Mucosa of stomach (tissue), 1 donor: ENCODE data around the gene BICDL1.

ENCODE experiments used
- H3K27me3 ChIP-seq: one replicate; pipeline ENCODE4 v1.7.0; 2013; ENCODE audit warnings: mild to moderate bottlenecking, low read length; ENCODE audit not compliant: control insufficient read depth, insufficient read depth
- H3K36me3 ChIP-seq: one replicate; pipeline ENCODE4 v1.7.0; 2013; ENCODE audit warnings: low read length; ENCODE audit not compliant: control insufficient read depth, insufficient read depth
- H3K4me1 ChIP-seq: one replicate; pipeline ENCODE4 v1.7.0; 2013; ENCODE audit warnings: mild to moderate bottlenecking, low read length; ENCODE audit not compliant: control insufficient read depth, insufficient read depth
- H3K4me3 ChIP-seq: one replicate; pipeline ENCODE4 v1.7.0; 2013; ENCODE audit warnings: low read length
- H3K9ac ChIP-seq: one replicate; pipeline ENCODE4 v1.7.0; 2013; ENCODE audit warnings: mild to moderate bottlenecking, low read length, moderate library complexity
- H3K9me3 ChIP-seq: one replicate; pipeline ENCODE4 v1.7.0; 2013; ENCODE audit warnings: mild to moderate bottlenecking, low read length, moderate library complexity; ENCODE audit not compliant: control insufficient read depth
- donor health status: Pancreatic carcinoma.

The BICDL1 gene

DNA sequence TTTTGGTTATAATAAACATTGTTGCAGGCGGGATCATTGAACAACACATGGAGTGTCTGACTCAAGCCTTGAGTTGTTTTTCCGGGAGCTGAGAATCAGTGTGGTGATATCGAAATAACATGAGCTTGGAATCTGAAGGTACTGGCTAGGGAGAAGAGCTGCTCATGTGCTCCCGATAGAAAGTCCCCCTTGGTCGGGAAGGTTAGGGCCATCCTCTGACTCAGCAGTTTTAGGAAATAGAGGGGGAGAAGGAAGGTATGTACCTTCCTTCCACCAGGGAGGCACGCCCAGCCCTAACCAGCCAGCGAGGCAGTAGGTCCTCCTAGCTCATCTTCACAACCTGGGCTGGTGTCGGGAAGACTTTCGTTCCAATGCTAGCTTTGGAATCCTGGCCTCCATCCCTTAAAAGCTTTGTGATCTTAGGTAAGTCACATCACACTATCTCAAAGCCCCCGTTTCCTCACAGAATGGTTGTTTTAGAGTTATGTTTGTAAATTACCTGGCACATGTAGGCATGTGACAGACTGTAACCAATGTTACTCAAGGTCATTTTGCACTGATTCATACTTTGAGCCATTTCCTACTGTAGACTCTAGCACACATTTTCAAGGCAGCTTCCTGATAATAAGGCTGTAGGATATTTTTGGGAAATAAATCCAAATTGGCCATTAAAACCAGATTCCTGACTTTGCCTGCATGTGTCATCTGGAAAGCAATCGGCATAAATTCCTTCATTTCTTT lies 129.5 kb downstream of the BICDL1 start:
- Histone ChIP-seq H3K36me3 (no peaks in the 10 kb centered on the region), H3K4me3 (peak overlapping the region; percentile 44), H3K27me3 (no peaks in the 10 kb centered on the region), H3K4me1 (peaks cover 27% of the 10 kb centered on the region), H3K9me3 (no peaks in the 10 kb centered on the region), H3K9ac (peak overlapping the region; percentile 75)

DNA sequence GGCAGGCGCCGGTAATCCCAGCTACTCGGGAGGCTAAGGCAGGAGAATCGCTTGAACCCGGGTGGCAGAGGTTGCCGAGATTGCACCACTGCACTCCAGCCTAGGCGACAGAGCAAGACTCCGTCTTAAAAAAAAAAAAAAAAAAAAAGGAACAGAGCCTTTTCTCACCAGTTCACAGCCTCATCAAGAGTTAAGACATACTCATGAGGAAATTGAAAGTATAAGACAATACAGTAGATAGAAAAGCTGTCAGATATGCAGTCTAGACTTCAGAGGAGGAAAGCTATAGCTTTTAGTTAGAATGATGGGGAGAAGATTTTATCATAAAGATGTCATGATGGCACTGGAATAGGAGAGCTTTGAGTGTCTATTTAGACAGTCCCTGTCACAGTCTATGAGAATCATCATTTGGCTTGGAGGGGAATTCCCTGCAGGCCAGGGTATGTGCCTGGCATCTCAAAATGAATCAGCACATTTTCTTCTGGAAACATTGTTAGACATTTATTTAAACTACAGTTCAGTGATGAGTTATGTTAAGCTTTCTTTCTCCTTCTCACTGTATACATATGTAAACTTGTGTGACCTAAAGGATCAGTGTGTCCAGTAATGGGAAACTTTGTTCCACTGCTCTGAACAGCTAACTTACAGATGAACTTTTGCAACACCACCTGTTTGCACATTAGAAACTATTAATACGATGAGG lies 130.4 kb downstream of the BICDL1 start:
- Histone ChIP-seq H3K9me3 (no peaks in the 10 kb centered on the region), H3K4me3 (no peak overlapping the region), H3K27me3 (no peaks in the 10 kb centered on the region), H3K36me3 (no peaks in the 10 kb centered on the region), H3K4me1 (peaks cover 27% of the 10 kb centered on the region), H3K9ac (no peak overlapping the region)

- no peak overlapping the region for H3K9ac ChIP-seq
- H3K9me3 ChIP-seq, result no peaks in the 10 kb centered on the region
- H3K36me3 ChIP-seq, result no peaks in the 10 kb centered on the region
- H3K4me3 ChIP-seq, result no peak overlapping the region
- H3K4me1 ChIP-seq, result peaks cover 11% of the 10 kb centered on the region
- H3K27me3 ChIP-seq, result no peaks in the 10 kb centered on the region
These were observed 132.3 kb downstream of the BICDL1 start for GRCh38 chr12:120121343-120121742.

DNA sequence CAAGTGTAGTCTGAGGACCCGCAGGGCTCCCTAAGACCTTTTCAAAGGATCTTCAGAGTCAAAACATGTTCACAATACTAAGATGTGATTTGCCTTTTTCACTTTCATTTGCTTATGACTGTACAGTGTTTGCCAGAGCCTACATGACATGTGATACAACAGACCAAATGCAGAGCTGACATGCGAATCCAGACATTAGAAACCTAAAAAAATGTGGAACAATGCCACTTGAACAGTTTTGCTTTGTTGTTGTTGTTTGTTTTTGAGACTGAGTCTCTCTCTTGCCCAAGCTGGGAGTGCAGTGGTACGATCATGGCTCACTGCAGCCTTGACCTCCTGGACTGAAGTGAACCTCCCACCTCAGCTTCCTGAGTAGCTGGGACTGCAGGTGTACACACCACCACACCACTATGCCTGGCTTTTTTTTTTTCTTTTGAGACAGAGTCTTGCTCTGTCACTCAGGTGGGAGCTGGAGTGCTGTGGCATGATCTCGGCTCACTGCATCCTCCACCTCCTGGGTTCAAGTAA lies 132.8 kb downstream of the BICDL1 start:
- Histone ChIP-seq H3K4me1 (peaks cover 11% of the 10 kb centered on the region), H3K36me3 (no peaks in the 10 kb centered on the region), H3K9ac (no peak overlapping the region), H3K4me3 (no peak overlapping the region), H3K9me3 (no peaks in the 10 kb centered on the region), H3K27me3 (no peaks in the 10 kb centered on the region)

DNA sequence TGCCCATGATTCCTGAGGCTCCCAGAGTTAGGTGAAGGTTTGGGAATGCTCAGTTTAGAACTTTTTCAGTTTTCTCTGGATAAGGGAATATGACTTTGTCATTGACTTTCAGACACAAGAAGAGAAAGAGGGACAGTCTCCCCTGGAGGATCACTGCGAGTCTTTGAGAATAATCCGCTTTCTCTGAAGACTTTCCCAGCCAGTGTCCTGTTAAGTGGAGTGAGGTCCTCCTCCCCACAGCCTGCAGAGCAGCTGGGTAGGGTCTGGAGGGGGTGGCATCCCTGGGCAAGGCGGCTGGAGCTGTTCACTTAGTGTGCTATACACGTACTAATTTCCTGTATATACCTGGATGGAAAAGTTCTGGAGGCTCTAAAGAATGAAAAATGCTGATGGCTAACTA lies 136.0 kb downstream of the BICDL1 start:
- H3K9ac ChIP-seq, result no peak overlapping the region
- H3K27me3 ChIP-seq, result no peaks in the 10 kb centered on the region
- H3K4me1 ChIP-seq, result no peaks in the 10 kb centered on the region
- H3K36me3 ChIP-seq, result peaks cover 18% of the 10 kb centered on the region
- no peak overlapping the region for H3K4me3 ChIP-seq
- H3K9me3 ChIP-seq, result no peaks in the 10 kb centered on the region

- Histone ChIP-seq H3K27me3 (no peaks in the 10 kb centered on the region), H3K36me3 (peaks cover 23% of the 10 kb centered on the region), H3K4me1 (peaks cover under 1% of the 10 kb centered on the region), H3K9ac (no peak overlapping the region), H3K4me3 (no peak overlapping the region), H3K9me3 (no peaks in the 10 kb centered on the region)
These were observed 137.0 kb downstream of the BICDL1 start for GRCh38 chr12:120125792-120126634.

GRCh38 chr12:120126635-120127005 lies 137.6 kb downstream of the BICDL1 start:
- Histone ChIP-seq H3K27me3 (no peaks in the 10 kb centered on the region), H3K36me3 (peaks cover 23% of the 10 kb centered on the region), H3K4me3 (no peak overlapping the region), H3K9ac (no peak overlapping the region), H3K9me3 (no peaks in the 10 kb centered on the region), H3K4me1 (peaks cover 7% of the 10 kb centered on the region)

DNA sequence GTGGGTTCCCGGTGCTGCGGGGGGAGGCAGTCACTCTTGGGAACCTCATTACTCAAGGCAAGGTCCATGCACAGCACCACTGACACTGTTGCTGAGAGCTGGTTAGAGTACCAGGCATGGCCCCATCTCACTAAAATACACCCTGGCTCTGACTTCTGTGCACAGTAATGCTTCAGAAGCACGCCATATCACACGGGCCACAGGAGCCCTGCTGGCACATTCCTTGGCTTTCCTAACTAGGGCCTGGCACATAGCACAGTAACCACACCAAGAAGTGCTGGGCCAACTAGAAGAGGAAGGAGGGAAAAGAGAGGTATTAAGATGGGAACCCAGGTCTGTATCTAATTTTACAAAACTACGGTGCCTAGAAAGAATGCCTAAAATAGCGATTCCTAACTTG lies 141.0 kb downstream of the BICDL1 start:
- Histone ChIP-seq H3K4me1 (peaks cover 24% of the 10 kb centered on the region), H3K36me3 (peaks cover 33% of the 10 kb centered on the region), H3K4me3 (no peak overlapping the region), H3K9me3 (no peaks in the 10 kb centered on the region), H3K27me3 (no peaks in the 10 kb centered on the region), H3K9ac (no peak overlapping the region)

DNA sequence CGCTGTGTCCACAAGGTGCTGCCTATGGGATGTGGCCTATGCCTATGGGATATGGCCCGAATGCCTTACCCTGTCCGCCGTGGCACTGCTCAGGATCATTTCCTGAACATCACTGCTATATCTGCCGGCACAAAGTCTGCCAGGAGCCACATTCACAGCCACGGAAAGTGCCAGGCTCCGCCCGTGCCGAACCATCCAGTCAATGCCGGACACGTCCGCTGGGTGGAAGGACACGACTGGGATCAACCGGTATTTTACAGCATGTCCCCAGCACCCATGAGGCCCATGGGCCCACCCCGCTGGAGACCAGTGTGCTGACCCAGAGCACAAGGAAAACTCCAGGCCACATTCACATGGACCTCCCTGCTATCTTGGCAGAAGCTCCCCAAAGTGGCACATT lies 142.1 kb downstream of the BICDL1 start:
- peaks cover 24% of the 10 kb centered on the region for H3K4me1 ChIP-seq
- no peak overlapping the region for H3K9ac ChIP-seq
- H3K4me3 ChIP-seq, result no peak overlapping the region

DNA sequence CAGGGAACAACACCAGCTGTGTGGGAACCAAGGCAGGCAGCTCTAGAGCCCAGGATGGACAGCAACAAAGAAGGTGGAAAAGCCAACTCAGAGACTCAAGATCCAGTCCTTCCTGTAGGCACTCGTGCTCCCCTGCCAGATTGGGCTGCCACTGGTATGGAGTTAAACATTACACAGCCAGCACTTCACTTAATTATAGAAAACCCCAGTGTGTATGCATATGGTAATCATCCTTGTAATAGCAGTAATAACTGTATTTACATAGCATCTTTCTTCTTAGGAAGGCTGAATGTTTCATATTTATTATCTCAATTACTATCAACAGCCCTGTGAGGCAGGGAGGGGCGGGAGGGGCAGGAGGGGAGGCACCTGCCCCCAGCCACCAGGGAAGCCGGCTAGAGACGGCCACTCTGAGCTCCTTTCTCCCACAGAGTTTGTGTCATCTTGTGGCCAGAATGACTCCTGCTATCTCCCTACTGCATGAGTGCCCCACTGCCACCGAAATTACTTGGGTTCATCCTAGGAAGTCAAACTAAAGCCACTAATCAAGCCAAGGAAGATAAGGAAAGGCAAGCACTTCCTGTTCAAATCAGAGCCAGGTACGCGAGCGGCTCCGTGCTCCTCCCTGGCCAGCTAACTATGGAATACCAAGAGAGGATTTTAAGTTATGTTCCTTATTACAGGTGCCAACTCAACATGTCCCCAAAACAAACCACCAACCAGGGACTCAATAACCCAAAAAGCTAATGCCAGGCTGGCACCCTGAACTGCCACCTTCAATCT lies 143.2 kb downstream of the BICDL1 start:
- H3K9me3 ChIP-seq, result no peaks in the 10 kb centered on the region
- peak overlapping the region; percentile 24 for H3K9ac ChIP-seq
- H3K4me3 ChIP-seq, result no peak overlapping the region
- H3K36me3 ChIP-seq, result peaks cover 44% of the 10 kb centered on the region
- H3K27me3 ChIP-seq, result no peaks in the 10 kb centered on the region
- H3K4me1 ChIP-seq, result peaks cover 24% of the 10 kb centered on the region

More for the DNA sequence above, 142.1 kb downstream of the BICDL1 start:
- H3K36me3 ChIP-seq, result peaks cover 35% of the 10 kb centered on the region
- no peaks in the 10 kb centered on the region for H3K27me3 ChIP-seq
- no peaks in the 10 kb centered on the region for H3K9me3 ChIP-seq

GRCh38 chr12:120132863-120133385 lies 143.9 kb downstream of the BICDL1 start:
- peaks cover 24% of the 10 kb centered on the region for H3K4me1 ChIP-seq
- no peak overlapping the region for H3K4me3 ChIP-seq
- H3K9me3 ChIP-seq, result no peaks in the 10 kb centered on the region
- H3K36me3 ChIP-seq, result peaks cover 45% of the 10 kb centered on the region
- no peaks in the 10 kb centered on the region for H3K27me3 ChIP-seq
- H3K9ac ChIP-seq, result peak overlapping the region; percentile 10
